ENCODE data around the gene ESF1.

The ESF1 gene

GRCh38 chr20:13800728-13801134, 16.0 kb upstream of the ESF1 start:
- no peak for DNase-seq (ENCODE audit: low spot score in 2 of 2)
- peaks cover 99% of the 10 kb centered on the region for H3K36me3 Mint-ChIP-seq
- no peak overlapping the region for H3K4me3 Mint-ChIP-seq
- H3K9me3 Mint-ChIP-seq: no peaks in the 10 kb centered on the region
- no peaks in the 10 kb centered on the region for H3K4me1 Mint-ChIP-seq
- ATAC-seq: no peak
- no peak overlapping the region for H3K27ac Mint-ChIP-seq

- Mint-ChIP-seq H3K4me1 (no peaks in the 10 kb centered on the region), H3K36me3 (peaks cover 99% of the 10 kb centered on the region), H3K27ac (peak overlapping the region; percentile 8), H3K9me3 (no peaks in the 10 kb centered on the region), H3K4me3 (no peak overlapping the region)
- no peak for ATAC-seq
- no peak for DNase-seq (ENCODE audit: low spot score in 2 of 2)
Measured at GRCh38 chr20:13799974-13800373, 15.3 kb upstream of the ESF1 start.

- H3K27ac Mint-ChIP-seq: no peak overlapping the region
- no peak for ATAC-seq
- no peaks in the 10 kb centered on the region for H3K4me1 Mint-ChIP-seq
- DNase-seq (ENCODE audit: low spot score in 2 of 2): no peak
- H3K36me3 Mint-ChIP-seq: peaks cover 99% of the 10 kb centered on the region
- H3K9me3 Mint-ChIP-seq: no peaks in the 10 kb centered on the region
- no peak overlapping the region for H3K4me3 Mint-ChIP-seq
Measured at GRCh38 chr20:13799040-13799439, 14.3 kb upstream of the ESF1 start.

- DNase-seq (ENCODE audit: low spot score in 2 of 2): no peak
- Mint-ChIP-seq H3K27ac (no peak overlapping the region), H3K4me3 (no peak overlapping the region), H3K36me3 (peaks cover 91% of the 10 kb centered on the region), H3K9me3 (no peaks in the 10 kb centered on the region), H3K4me1 (peaks cover 16% of the 10 kb centered on the region)
- no peak for ATAC-seq
Measured at GRCh38 chr20:13794667-13795066, 9.9 kb upstream of the ESF1 start.

- DNase-seq (ENCODE audit: low spot score in 2 of 2) (no peak), ATAC-seq (no peak)
- peaks cover 91% of the 10 kb centered on the region for H3K36me3 Mint-ChIP-seq
- H3K9me3 Mint-ChIP-seq: no peaks in the 10 kb centered on the region
- H3K27ac Mint-ChIP-seq: no peak overlapping the region
- H3K4me3 Mint-ChIP-seq: no peak overlapping the region
- H3K4me1 Mint-ChIP-seq: peaks cover 17% of the 10 kb centered on the region
Measured at GRCh38 chr20:13793001-13793400, 8.3 kb upstream of the ESF1 start.

GRCh38 chr20:13791540-13792459, 7.1 kb upstream of the ESF1 start:
- Mint-ChIP-seq H3K9me3 (no peaks in the 10 kb centered on the region), H3K27ac (no peak overlapping the region), H3K36me3 (peaks cover 88% of the 10 kb centered on the region), H3K4me1 (peaks cover 23% of the 10 kb centered on the region), H3K4me3 (no peak overlapping the region)
- no peak for ATAC-seq
- no peak for DNase-seq (ENCODE audit: low spot score in 2 of 2)

- peak overlapping the region; percentile 69 for H3K27ac Mint-ChIP-seq
- ATAC-seq (no peak), DNase-seq (ENCODE audit: low spot score in 2 of 2) (no peak)
- no peak overlapping the region for H3K4me3 Mint-ChIP-seq
- no peaks in the 10 kb centered on the region for H3K9me3 Mint-ChIP-seq
- H3K4me1 Mint-ChIP-seq: peaks cover 33% of the 10 kb centered on the region
- H3K36me3 Mint-ChIP-seq: peaks cover 86% of the 10 kb centered on the region
Measured at GRCh38 chr20:13790708-13791107, 6.0 kb upstream of the ESF1 start.

- H3K4me3 Mint-ChIP-seq: no peak overlapping the region
- DNase-seq (ENCODE audit: low spot score in 2 of 2): no peak
- H3K9me3 Mint-ChIP-seq: no peaks in the 10 kb centered on the region
- H3K27ac Mint-ChIP-seq: no peak overlapping the region
- H3K4me1 Mint-ChIP-seq: peaks cover 34% of the 10 kb centered on the region
- peaks cover 81% of the 10 kb centered on the region for H3K36me3 Mint-ChIP-seq
- no peak for ATAC-seq
Measured at GRCh38 chr20:13788167-13788834, 3.6 kb upstream of the ESF1 start.

- Mint-ChIP-seq H3K36me3 (peaks cover 89% of the 10 kb centered on the region), H3K4me1 (peaks cover 34% of the 10 kb centered on the region)
- no peak for ATAC-seq
Measured at GRCh38 chr20:13786143-13786828, 1.6 kb upstream of the ESF1 start.

GRCh38 chr20:13784271-13784892, 337 bp downstream of the ESF1 start:
- peak; percentile 2 for ATAC-seq

More at GRCh38 chr20:13786143-13786828, 1.6 kb upstream of the ESF1 start:
- Mint-ChIP-seq H3K9me3 (no peaks in the 10 kb centered on the region), H3K27ac (peak overlapping the region; percentile 99), H3K4me3 (peak overlapping the region; percentile 87)
- no peak for DNase-seq (ENCODE audit: low spot score in 2 of 2)

GRCh38 chr20:13783528-13783927, 1.2 kb downstream of the ESF1 start:
- Mint-ChIP-seq H3K4me1 (peaks cover 26% of the 10 kb centered on the region), H3K4me3 (peak overlapping the region; percentile 87), H3K36me3 (peaks cover 89% of the 10 kb centered on the region), H3K9me3 (no peaks in the 10 kb centered on the region), H3K27ac (peak overlapping the region; percentile 99)
- ATAC-seq: no peak
- DNase-seq (ENCODE audit: low spot score in 2 of 2): no peak

More at GRCh38 chr20:13784271-13784892, 337 bp downstream of the ESF1 start:
- Mint-ChIP-seq H3K4me1 (peaks cover 26% of the 10 kb centered on the region), H3K27ac (peak overlapping the region; percentile 99), H3K9me3 (no peaks in the 10 kb centered on the region), H3K36me3 (peaks cover 89% of the 10 kb centered on the region), H3K4me3 (peak overlapping the region; percentile 87)
- DNase-seq (ENCODE audit: low spot score in 2 of 2): no peak

GRCh38 chr20:13778827-13779226, 5.9 kb downstream of the ESF1 start:
- DNase-seq (ENCODE audit: low spot score in 2 of 2) (no peak), ATAC-seq (no peak)
- Mint-ChIP-seq H3K9me3 (no peaks in the 10 kb centered on the region), H3K36me3 (peaks cover 88% of the 10 kb centered on the region), H3K27ac (no peak overlapping the region), H3K4me3 (no peak overlapping the region), H3K4me1 (peaks cover 26% of the 10 kb centered on the region)

GRCh38 chr20:13777171-13777601, 7.5 kb downstream of the ESF1 start:
- peaks cover 92% of the 10 kb centered on the region for H3K36me3 Mint-ChIP-seq
- ATAC-seq (peak; percentile 93), DNase-seq (ENCODE audit: low spot score in 2 of 2) (no peak)
- no peaks in the 10 kb centered on the region for H3K9me3 Mint-ChIP-seq
- no peak overlapping the region for H3K4me3 Mint-ChIP-seq
- peak overlapping the region; percentile 41 for H3K27ac Mint-ChIP-seq
- H3K4me1 Mint-ChIP-seq: peaks cover 26% of the 10 kb centered on the region

- Mint-ChIP-seq H3K9me3 (no peaks in the 10 kb centered on the region), H3K4me3 (no peak overlapping the region), H3K4me1 (peaks cover 23% of the 10 kb centered on the region), H3K27ac (no peak overlapping the region), H3K36me3 (peaks cover 92% of the 10 kb centered on the region)
- ATAC-seq (no peak), DNase-seq (ENCODE audit: low spot score in 2 of 2) (no peak)
Measured at GRCh38 chr20:13775867-13776266, 8.9 kb downstream of the ESF1 start.

- DNase-seq (ENCODE audit: low spot score in 2 of 2): no peak
- no peak overlapping the region for H3K27ac Mint-ChIP-seq
- peaks cover 16% of the 10 kb centered on the region for H3K4me1 Mint-ChIP-seq
- peaks cover 100% of the 10 kb centered on the region for H3K36me3 Mint-ChIP-seq
- no peaks in the 10 kb centered on the region for H3K9me3 Mint-ChIP-seq
- H3K4me3 Mint-ChIP-seq: no peak overlapping the region
- ATAC-seq: no peak
Measured at GRCh38 chr20:13772529-13772928, 12.2 kb downstream of the ESF1 start.
